ENCODE results near the gene COP1. TPM values are rescaled to one million over a fixed set of nuclear protein-coding genes. Genes with fewer than 3 reads are reported as not detected.

COP1 gene
- total RNA-seq, 1 experiment from 2014 or later = 36.0 TPM

DNA sequence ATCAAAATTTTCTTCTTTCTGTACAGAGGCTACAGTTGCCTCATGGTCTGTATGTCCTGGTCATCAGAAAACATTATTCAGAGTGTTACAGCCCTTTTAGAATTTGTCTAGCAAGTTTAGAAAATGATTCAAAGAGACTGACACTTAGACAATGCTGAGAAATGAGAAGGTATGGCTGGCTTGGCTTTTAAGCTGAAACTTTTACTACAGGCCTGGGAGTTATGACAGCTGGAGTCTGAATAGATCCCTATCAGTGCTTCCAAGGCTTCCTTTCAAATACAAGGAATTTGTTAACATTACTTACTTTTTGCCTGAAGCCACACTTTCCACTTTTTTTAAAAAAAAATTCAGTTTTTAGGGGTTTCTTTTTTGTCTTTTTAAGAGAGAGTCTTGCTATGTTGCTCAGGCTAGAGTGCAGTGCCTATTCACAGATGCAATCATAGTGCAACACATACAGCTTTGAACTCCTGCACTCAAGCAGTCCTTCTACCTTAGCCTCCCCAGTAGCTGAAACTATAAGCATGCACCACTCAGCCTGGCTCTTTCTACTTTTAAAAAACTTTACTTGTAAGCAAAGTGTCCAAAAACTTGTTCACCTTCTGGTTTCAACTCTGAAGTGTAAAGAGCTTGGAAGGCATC, 10.5 kb upstream of the COP1 start (continued):
- TF ChIP-seq, protein P1, sequence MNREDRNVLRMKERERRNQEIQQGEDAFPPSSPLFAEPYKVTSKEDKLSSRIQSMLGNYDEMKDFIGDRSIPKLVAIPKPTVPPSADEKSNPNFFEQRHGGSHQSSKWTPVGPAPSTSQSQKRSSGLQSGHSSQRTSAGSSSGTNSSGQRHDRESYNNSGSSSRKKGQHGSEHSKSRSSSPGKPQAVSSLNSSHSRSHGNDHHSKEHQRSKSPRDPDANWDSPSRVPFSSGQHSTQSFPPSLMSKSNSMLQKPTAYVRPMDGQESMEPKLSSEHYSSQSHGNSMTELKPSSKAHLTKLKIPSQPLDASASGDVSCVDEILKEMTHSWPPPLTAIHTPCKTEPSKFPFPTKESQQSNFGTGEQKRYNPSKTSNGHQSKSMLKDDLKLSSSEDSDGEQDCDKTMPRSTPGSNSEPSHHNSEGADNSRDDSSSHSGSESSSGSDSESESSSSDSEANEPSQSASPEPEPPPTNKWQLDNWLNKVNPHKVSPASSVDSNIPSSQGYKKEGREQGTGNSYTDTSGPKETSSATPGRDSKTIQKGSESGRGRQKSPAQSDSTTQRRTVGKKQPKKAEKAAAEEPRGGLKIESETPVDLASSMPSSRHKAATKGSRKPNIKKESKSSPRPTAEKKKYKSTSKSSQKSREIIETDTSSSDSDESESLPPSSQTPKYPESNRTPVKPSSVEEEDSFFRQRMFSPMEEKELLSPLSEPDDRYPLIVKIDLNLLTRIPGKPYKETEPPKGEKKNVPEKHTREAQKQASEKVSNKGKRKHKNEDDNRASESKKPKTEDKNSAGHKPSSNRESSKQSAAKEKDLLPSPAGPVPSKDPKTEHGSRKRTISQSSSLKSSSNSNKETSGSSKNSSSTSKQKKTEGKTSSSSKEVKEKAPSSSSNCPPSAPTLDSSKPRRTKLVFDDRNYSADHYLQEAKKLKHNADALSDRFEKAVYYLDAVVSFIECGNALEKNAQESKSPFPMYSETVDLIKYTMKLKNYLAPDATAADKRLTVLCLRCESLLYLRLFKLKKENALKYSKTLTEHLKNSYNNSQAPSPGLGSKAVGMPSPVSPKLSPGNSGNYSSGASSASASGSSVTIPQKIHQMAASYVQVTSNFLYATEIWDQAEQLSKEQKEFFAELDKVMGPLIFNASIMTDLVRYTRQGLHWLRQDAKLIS (CRISPR knock-in tag; IDR thresholded peaks at IDR 0.05; ENCODE audit: borderline replicate concordance) = no peak
- TF ChIP-seq, protein P2, sequence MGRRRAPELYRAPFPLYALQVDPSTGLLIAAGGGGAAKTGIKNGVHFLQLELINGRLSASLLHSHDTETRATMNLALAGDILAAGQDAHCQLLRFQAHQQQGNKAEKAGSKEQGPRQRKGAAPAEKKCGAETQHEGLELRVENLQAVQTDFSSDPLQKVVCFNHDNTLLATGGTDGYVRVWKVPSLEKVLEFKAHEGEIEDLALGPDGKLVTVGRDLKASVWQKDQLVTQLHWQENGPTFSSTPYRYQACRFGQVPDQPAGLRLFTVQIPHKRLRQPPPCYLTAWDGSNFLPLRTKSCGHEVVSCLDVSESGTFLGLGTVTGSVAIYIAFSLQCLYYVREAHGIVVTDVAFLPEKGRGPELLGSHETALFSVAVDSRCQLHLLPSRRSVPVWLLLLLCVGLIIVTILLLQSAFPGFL (CRISPR knock-in tag; IDR thresholded peaks at IDR 0.05; ENCODE audit: borderline replicate concordance) = no peak
- TF ChIP-seq NR1H2 (CRISPR knock-in tag; IDR thresholded peaks at IDR 0.05) (no peak), GABPB1 (CRISPR knock-in tag; IDR thresholded peaks at IDR 0.05) (no peak), TEAD1 (CRISPR knock-in tag; IDR thresholded peaks at IDR 0.05) (no peak), RELA (CRISPR knock-in tag; IDR thresholded peaks at IDR 0.05; ENCODE audit: borderline replicate concordance) (no peak), ESRRA (CRISPR knock-in tag; IDR thresholded peaks at IDR 0.05; ENCODE audit: borderline replicate concordance) (no peak), KAT7 (CRISPR knock-in tag; IDR thresholded peaks at IDR 0.05; ENCODE audit: borderline replicate concordance) (no peak), ATF1 (CRISPR knock-in tag; IDR thresholded peaks at IDR 0.05) (no peak)
- TF ChIP-seq, protein P3, sequence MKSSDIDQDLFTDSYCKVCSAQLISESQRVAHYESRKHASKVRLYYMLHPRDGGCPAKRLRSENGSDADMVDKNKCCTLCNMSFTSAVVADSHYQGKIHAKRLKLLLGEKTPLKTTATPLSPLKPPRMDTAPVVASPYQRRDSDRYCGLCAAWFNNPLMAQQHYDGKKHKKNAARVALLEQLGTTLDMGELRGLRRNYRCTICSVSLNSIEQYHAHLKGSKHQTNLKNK (CRISPR knock-in tag; IDR thresholded peaks at IDR 0.05) = no peak

DNA sequence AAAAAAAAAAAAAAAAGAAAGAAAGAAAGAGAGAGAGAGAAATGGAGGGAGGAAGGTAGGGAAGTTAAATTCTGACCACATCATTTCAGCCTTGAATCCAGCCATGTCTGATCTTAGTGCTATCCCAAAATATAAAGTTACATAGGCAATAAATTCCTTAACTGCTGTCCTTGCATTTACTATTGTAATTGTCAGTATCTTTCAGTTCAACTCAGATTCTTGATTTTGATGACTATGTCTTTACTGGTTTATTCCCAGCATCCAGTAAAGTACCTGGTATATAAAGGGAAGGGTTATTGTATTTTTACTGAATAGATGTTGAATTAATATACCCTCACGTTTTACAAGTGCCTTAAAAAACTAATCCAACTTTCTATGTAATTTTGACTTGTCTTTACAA, 8.9 kb upstream of the COP1 start:
- Mint-ChIP-seq H3K27ac (no peak overlapping the region), H3K4me3 (no peak overlapping the region), H3K4me1 (no peaks in the 10 kb centered on the region), H3K36me3 (no peaks in the 10 kb centered on the region), H3K27me3 (ENCODE audit: low read depth) (no peaks in the 10 kb centered on the region; the same call in none of the 2 replicates), H3K9me3 (peaks cover 3% of the 10 kb centered on the region; the same call in 1 of the 2 replicates)
- CTCF ChIA-PET = no interaction called here
- DNase-seq (ENCODE audit: low spot score) (no peak), ATAC-seq (no peak)
- TF ChIP-seq, protein P4, sequence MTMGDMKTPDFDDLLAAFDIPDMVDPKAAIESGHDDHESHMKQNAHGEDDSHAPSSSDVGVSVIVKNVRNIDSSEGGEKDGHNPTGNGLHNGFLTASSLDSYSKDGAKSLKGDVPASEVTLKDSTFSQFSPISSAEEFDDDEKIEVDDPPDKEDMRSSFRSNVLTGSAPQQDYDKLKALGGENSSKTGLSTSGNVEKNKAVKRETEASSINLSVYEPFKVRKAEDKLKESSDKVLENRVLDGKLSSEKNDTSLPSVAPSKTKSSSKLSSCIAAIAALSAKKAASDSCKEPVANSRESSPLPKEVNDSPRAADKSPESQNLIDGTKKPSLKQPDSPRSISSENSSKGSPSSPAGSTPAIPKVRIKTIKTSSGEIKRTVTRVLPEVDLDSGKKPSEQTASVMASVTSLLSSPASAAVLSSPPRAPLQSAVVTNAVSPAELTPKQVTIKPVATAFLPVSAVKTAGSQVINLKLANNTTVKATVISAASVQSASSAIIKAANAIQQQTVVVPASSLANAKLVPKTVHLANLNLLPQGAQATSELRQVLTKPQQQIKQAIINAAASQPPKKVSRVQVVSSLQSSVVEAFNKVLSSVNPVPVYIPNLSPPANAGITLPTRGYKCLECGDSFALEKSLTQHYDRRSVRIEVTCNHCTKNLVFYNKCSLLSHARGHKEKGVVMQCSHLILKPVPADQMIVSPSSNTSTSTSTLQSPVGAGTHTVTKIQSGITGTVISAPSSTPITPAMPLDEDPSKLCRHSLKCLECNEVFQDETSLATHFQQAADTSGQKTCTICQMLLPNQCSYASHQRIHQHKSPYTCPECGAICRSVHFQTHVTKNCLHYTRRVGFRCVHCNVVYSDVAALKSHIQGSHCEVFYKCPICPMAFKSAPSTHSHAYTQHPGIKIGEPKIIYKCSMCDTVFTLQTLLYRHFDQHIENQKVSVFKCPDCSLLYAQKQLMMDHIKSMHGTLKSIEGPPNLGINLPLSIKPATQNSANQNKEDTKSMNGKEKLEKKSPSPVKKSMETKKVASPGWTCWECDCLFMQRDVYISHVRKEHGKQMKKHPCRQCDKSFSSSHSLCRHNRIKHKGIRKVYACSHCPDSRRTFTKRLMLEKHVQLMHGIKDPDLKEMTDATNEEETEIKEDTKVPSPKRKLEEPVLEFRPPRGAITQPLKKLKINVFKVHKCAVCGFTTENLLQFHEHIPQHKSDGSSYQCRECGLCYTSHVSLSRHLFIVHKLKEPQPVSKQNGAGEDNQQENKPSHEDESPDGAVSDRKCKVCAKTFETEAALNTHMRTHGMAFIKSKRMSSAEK (CRISPR knock-in tag; IDR thresholded peaks at IDR 0.05; ENCODE audit: borderline replicate concordance) = no peak
- TF ChIP-seq NFYB (CRISPR knock-in tag; conservative IDR thresholded peaks at IDR 0.05; ENCODE audit: low read depth) = no peak
- POLR2A ChIA-PET = no interaction called here
